Hepatocyte (in vitro differentiated cells): ENCODE measurements around the gene BIRC7. TPM values are rescaled to one million over a fixed set of nuclear protein-coding genes. Genes with fewer than 3 reads are reported as not detected.

Experiments
- DNase-seq: peaks from one replicate; pipeline ENCODE4 v3.0.0-alpha.2; 2016; ENCODE audit warnings: low spot score
- H2AFZ ChIP-seq: fragments of 200-600 bp; sonication (generic); 2 replicates; pipeline ENCODE4 v1.6.0; 2016; ENCODE audit warnings: antibody characterized with exemption, mild to moderate bottlenecking
- H3K27ac ChIP-seq: fragments of 200-600 bp; sonication (generic); 2 replicates; pipeline ENCODE4 v1.5.1; 2016; ENCODE audit warnings: mild to moderate bottlenecking
- H3K27me3 ChIP-seq: fragments of 200-600 bp; sonication (generic); 2 replicates; pipeline ENCODE4 v1.6.1; 2016
- H3K36me3 ChIP-seq: fragments of 200-600 bp; sonication (generic); replicated peaks from 2 replicates; pipeline ENCODE4 v1.5.1; 2016; ENCODE audit warnings: low read depth; ENCODE audit not compliant: insufficient read depth
- H3K4me1 ChIP-seq: fragments of 200-600 bp; sonication (generic); 2 replicates; pipeline ENCODE4 v1.5.1; 2016; ENCODE audit warnings: mild to moderate bottlenecking, moderate library complexity; ENCODE audit not compliant: insufficient read depth
- H3K4me2 ChIP-seq: fragments of 200-600 bp; sonication (generic); 2 replicates; pipeline ENCODE4 v1.6.0; 2016
- H3K4me3 ChIP-seq: fragments of 200-600 bp; sonication (generic); 2 replicates; pipeline ENCODE4 v1.5.1; 2016; ENCODE audit warnings: mild to moderate bottlenecking
- H3K79me2 ChIP-seq: fragments of 200-600 bp; sonication (generic); 2 replicates; pipeline ENCODE4 v1.6.0; 2017; ENCODE audit warnings: mild to moderate bottlenecking
- H3K9me2 ChIP-seq: fragments of 200-600 bp; sonication (generic); replicated peaks from 2 replicates; pipeline ENCODE4 v1.6.0; 2017; ENCODE audit warnings: mild to moderate bottlenecking; ENCODE audit not compliant: insufficient read depth
- H3K9me3 ChIP-seq: fragments of 200-600 bp; sonication (generic); 2 replicates; pipeline ENCODE4 v1.5.1; 2016; ENCODE audit warnings: low read depth, mild to moderate bottlenecking
- H4K20me1 ChIP-seq: fragments of 200-600 bp; sonication (generic); 2 replicates; pipeline ENCODE4 v1.6.0; 2016; ENCODE audit warnings: mild to moderate bottlenecking; ENCODE audit not compliant: insufficient read depth, poor library complexity, severe bottlenecking
- EZH2 ChIP-seq: fragments of 200-600 bp; sonication (generic); IDR thresholded peaks from 2 replicates; pipeline ENCODE4 v1.6.1; 2016; ENCODE audit warnings: antibody characterized with exemption, mild to moderate bottlenecking, borderline replicate concordance
- EZH2phosphoT487 ChIP-seq: fragments of 200-600 bp; sonication (generic); IDR thresholded peaks from one replicate; pipeline ENCODE4 v1.6.1; 2018; ENCODE audit warnings: antibody characterized with exemption, mild to moderate bottlenecking, low read depth, moderate library complexity; ENCODE audit not compliant: unreplicated experiment, severe bottlenecking
- WGBS: methylation state at CpG from one replicate; pipeline ENCODE4 v1.1.6; 2016; ENCODE audit warnings: low lambda C conversion rate; ENCODE audit errors: missing lambda C conversion rate; 5-methylcytosine and 5-hydroxymethylcytosine counted together
- polyA plus RNA-seq: library from polyadenylated mRNA; unstranded; fragments of >200 nt; fragmentation: Nextera tagmentation; extraction: Ambion mirVana; gene quantifications from 2 replicates; pipeline ENCODE4 v1.2.1, GENCODE V29; 2016
- total RNA-seq: library from RNA; depleted of rRNA; stranded (reverse); fragments of >200 nt; gene quantifications from 2 replicates; pipeline ENCODE4 v1.2.3, GENCODE V29; 2014
- TF ChIP-seq, protein P1 (sequence below): fragments of 200-600 bp; sonication (generic); IDR thresholded peaks from 2 replicates; pipeline ENCODE4 v1.5.1; 2016; ENCODE audit warnings: antibody characterized with exemption, mild to moderate bottlenecking; ENCODE audit not compliant: poor library complexity

Gene BIRC7
- total and polyA plus RNA-seq, 2 experiments from 2014 or later = 0.43 to 2.0 TPM

DNA sequence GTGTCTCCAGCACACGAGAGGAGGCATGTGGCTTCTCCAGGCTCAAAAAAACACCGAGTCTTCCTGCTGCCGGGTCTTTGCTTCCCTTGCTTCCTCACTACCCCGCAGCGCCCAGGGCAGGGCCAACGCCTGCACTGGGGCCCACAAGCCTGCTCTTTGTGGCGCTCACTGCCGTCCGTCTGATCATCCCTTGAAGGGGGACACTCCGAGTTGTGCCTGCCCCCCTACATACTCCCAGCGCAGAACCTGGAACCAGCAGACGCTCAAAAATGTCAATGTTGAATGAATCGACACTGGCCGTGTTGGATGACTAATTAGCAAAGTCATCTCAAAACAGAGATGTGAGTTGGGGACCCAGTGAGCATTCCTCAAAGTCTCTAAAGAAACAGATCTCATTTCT is 28.8 kb downstream of the BIRC7 start:
- no peaks in the 10 kb centered on the region for H3K79me2 ChIP-seq

DNA sequence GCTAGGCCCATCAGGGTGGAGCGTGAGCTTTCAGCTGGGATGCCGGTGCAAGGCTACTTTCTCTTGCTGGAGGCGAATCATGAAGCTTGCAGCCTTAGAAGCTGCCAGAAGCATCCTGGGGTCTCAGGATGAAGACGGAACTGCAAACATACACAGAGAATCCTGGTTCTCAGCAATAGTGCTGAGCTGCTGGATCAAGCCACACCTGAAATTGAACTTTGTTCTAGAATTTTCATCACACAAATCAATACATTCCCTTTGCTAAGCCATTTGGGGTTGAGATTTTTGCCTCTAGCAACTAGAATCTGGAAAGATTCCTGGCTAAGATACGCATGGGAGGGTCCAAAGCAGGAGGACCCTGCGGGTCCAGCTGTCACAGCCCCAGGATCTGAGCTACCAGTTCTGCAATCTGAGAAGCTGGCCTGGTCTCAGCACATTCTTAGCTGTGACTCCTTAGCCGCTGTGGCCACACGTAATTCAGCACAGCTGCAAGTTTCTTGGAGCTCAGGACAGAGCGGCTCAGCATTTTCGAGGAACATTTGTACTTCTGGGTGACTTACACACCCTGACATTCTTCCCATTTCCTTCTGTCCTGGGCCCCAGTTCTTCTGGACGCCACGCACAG is 30.3 kb downstream of the BIRC7 start:
- DNase-seq = no peak
- TF ChIP-seq EZH2phosphoT487 (no peak), EZH2 (no peak)
- TF ChIP-seq, protein P1, sequence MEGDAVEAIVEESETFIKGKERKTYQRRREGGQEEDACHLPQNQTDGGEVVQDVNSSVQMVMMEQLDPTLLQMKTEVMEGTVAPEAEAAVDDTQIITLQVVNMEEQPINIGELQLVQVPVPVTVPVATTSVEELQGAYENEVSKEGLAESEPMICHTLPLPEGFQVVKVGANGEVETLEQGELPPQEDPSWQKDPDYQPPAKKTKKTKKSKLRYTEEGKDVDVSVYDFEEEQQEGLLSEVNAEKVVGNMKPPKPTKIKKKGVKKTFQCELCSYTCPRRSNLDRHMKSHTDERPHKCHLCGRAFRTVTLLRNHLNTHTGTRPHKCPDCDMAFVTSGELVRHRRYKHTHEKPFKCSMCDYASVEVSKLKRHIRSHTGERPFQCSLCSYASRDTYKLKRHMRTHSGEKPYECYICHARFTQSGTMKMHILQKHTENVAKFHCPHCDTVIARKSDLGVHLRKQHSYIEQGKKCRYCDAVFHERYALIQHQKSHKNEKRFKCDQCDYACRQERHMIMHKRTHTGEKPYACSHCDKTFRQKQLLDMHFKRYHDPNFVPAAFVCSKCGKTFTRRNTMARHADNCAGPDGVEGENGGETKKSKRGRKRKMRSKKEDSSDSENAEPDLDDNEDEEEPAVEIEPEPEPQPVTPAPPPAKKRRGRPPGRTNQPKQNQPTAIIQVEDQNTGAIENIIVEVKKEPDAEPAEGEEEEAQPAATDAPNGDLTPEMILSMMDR = no peak
- Histone ChIP-seq H3K9me2 (no peaks in the 10 kb centered on the region), H3K4me1 (peaks cover 20% of the 10 kb centered on the region), H3K27ac (no peak overlapping the region), H3K9me3 (no peaks in the 10 kb centered on the region), H2AFZ (no peak overlapping the region), H4K20me1 (no peaks in the 10 kb centered on the region), H3K4me2 (no peak overlapping the region), H3K79me2 (peaks cover under 1% of the 10 kb centered on the region), H3K4me3 (no peak overlapping the region), H3K36me3 (no peaks in the 10 kb centered on the region), H3K27me3 (no peaks in the 10 kb centered on the region)
- 80% methylated on average over 12 of the region's 12 CpGs for WGBS

More for the DNA sequence above, 28.8 kb downstream of the BIRC7 start:
- WGBS = 72% methylated on average over 14 of the region's 14 CpGs
- Histone ChIP-seq H3K36me3 (no peaks in the 10 kb centered on the region), H3K4me1 (peaks cover 35% of the 10 kb centered on the region), H4K20me1 (no peaks in the 10 kb centered on the region), H3K4me2 (no peak overlapping the region), H3K9me2 (no peaks in the 10 kb centered on the region), H3K9me3 (no peaks in the 10 kb centered on the region), H2AFZ (no peak overlapping the region), H3K27ac (no peak overlapping the region), H3K4me3 (no peak overlapping the region), H3K27me3 (no peaks in the 10 kb centered on the region)
- no peak for DNase-seq
- TF ChIP-seq EZH2 (no peak), EZH2phosphoT487 (no peak)
- TF ChIP-seq, protein P1 = no peak

DNA sequence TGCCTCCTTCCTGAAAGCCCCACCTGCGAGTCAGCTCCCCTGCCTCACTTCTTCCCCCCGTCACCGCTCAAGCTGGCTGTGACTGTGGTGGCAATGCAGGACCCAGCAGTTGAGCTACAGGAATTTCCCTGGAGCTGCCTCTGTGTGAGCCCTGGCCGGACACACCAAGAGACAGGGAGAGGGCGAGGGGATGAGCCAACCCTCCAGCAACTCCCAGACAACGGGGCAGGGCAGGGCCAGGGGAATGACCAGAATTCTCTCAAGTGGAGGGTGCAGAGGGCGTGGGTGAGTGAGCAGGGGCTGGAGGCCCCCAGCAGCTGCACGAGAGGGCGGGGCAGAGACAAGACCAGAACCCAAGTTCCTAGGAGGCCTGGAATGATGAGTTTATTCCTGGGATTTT is 32.0 kb downstream of the BIRC7 start:
- no peak overlapping the region for H3K27ac ChIP-seq
- H2AFZ ChIP-seq = no peak overlapping the region
- no peak overlapping the region for H3K4me3 ChIP-seq
- no peaks in the 10 kb centered on the region for H4K20me1 ChIP-seq
- H3K79me2 ChIP-seq = peaks cover 14% of the 10 kb centered on the region
- no peaks in the 10 kb centered on the region for H3K36me3 ChIP-seq
- no peak for TF ChIP-seq EZH2
- TF ChIP-seq, protein P1 = no peak
- no peak for TF ChIP-seq EZH2phosphoT487
- no peak overlapping the region for H3K4me2 ChIP-seq
- no peak for DNase-seq
- WGBS = 65% methylated on average over 9 of the region's 9 CpGs
- H3K9me3 ChIP-seq = no peaks in the 10 kb centered on the region
- H3K27me3 ChIP-seq = no peaks in the 10 kb centered on the region
- no peaks in the 10 kb centered on the region for H3K9me2 ChIP-seq
- peaks cover 13% of the 10 kb centered on the region for H3K4me1 ChIP-seq

DNA sequence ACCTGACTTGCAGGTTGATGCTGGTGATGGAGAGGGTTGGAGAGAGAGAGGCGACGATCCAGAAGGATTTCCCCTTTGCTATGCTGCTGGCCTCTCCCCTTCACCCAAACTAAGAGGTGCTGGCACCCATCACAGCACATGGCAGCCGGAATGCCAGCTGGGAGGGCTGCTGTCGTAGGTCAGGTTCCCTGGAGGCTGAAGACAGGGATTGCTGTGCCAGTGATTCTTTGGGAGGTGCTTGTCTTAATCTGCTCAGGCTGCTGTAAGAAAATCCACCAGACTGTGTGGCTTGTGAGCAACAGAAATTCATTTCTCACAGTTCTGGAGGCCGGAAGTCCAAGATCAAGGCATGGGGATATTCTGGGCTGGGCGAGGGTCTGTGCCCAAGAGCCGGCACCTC is 32.6 kb downstream of the BIRC7 start:
- WGBS = 68% methylated on average over 7 of the region's 7 CpGs
- H2AFZ ChIP-seq = no peak overlapping the region

More for the DNA sequence above, 32.6 kb downstream of the BIRC7 start:
- Histone ChIP-seq H3K9me2 (no peaks in the 10 kb centered on the region), H3K79me2 (peaks cover 20% of the 10 kb centered on the region), H3K36me3 (no peaks in the 10 kb centered on the region), H4K20me1 (no peaks in the 10 kb centered on the region), H3K27ac (no peak overlapping the region), H3K27me3 (no peaks in the 10 kb centered on the region), H3K9me3 (no peaks in the 10 kb centered on the region), H3K4me2 (no peak overlapping the region), H3K4me3 (no peak overlapping the region), H3K4me1 (peaks cover 13% of the 10 kb centered on the region)
- no peak for TF ChIP-seq EZH2
- TF ChIP-seq EZH2phosphoT487 = no peak
- TF ChIP-seq, protein P1 = no peak
- no peak for DNase-seq
